Panc1 (cell line): ENCODE results near the gene RALGPS1.

Experiments
- CTCF ChIP-seq: fragments of 450-650 bp; IDR thresholded peaks from 2 replicates; pipeline ENCODE4 v1.5.1; 2017; ENCODE audit warnings: mild to moderate bottlenecking
- POLR2AphosphoS5 ChIP-seq: IDR thresholded peaks from 2 replicates; pipeline ENCODE4 v1.6.1; 2012; ENCODE audit warnings: mild to moderate bottlenecking, low read depth, low read length, moderate library complexity
- REST ChIP-seq, 2 experiments: IDR thresholded peaks; 2 replicates each; pipeline ENCODE4 v1.6.1; 2011 to 2012; ENCODE audit warnings: low read depth in 2 of 2, control low read depth in 1 of 2, low read length in 1 of 2, mild to moderate bottlenecking in 1 of 2, moderate library complexity in 1 of 2; ENCODE audit not compliant: insufficient read depth in 1 of 2
- SIN3A ChIP-seq: IDR thresholded peaks from 2 replicates; pipeline ENCODE4 v1.6.1; 2012; ENCODE audit warnings: low read depth, mild to moderate bottlenecking, low read length, moderate library complexity, borderline replicate concordance; ENCODE audit not compliant: insufficient read depth

DNA sequence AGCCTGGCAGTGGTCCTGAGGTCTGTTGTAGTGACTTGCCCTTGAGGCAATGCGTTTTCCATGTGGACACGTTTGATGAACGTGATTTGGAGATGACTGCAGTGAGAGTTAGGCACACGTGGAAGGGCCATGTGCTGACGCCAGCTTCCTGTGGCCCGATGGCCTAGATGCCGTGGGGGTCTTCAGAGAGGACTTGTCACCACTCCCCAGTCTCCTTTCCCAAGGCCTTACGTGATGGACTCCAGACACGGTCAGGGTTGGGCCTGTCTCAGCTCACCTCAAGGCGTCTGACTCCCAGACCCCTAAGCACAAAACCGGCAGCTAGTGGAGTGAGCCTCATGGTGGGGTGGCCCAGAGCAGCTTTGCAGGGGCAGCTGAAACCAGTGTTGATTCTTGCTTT lies 115.0 kb downstream of the RALGPS1 start:
- TF ChIP-seq REST (IDR thresholded peaks at IDR 0.05; ENCODE audit: insufficient read depth in 1 of 2, low read depth in 2 of 2, low read length in 1 of 2) (no peak), SIN3A (no peak), CTCF (no peak), POLR2AphosphoS5 (no peak)
